ENCODE measurements around the gene TIMM22. TPM values are rescaled to one million over a fixed set of nuclear protein-coding genes. Genes with fewer than 3 reads are reported as not detected.

Gene TIMM22
- total and polyA plus RNA-seq, 2 of the 4 experiments (the other 2 are of a cell fraction) = 12.7 to 12.9 TPM

DNA sequence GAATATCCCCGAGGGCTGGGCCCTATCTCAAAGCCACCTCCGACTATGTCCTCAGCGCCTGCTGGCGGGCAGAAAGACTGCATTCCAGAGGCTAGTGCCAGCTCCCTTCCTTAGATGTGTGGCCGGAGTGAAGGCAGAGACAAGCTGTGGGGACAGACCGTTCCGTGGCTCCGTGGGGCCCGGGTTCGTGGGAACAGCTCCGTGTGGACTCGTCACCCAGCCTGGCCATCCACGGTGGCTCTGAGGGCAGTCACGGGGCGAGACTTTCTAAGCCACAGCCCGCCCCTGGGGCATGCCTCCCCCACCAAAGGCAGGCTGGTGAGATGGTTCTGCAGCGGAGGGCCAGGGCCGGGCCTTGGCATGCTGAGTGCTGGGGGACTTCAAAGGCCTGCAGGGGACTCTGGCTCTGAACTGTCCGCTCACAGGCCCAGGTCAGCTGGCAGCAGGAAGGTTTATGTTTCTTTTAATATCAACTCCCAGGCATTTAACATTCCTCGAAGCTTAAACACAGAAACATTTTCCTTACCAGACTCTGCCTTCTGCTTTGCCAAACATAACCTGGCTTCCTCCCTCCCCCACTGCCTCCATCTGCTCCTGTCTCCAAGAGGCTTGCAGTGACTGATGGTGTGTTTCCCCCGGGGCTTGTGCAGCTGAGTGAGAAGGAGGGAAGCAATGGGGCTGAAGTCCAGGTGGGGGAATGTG, 50.4 kb downstream of the TIMM22 start (continued):
- TF ChIP-seq CHD1 (IDR thresholded peaks at IDR 0.05; ENCODE audit: low read depth, low read length) = no peak

DNA sequence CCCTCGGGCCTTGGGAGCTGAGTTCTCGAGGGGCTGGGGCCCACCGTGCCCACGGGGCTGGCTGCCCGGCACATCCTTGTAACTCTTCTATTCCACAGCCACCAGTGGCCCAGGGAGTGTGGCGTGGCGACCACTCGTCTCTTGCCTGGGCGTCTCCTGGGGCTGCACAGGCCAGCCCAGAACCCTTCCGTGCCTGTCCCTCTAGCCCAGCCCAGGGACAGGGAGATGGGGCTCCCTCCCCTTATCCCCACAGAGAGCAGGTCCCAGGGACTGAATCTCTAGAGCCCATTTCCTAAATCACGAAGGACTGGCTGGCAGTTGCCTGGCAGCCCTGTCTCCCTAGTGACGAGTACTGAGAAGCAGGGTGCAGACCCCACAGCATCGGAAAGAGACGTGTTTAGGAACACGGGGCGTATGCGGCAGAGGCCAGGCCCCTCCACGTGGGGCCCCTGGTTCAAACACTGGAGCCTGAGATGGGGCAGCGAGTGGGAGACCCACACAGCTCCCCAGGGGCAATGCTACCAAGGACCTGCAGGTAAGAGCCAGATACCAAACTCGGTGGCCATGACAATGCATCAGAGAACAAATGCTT, 51.0 kb downstream of the TIMM22 start:
- intact Hi-C loops (cut with micrococcal nuclease) = no loop called here
- peaks cover 23% of the 10 kb centered on the region for H4K20me1 ChIP-seq (ENCODE audit: insufficient read depth, low read length)
- no peak overlapping the region for H4K91ac ChIP-seq (ENCODE audit: insufficient read depth, low read depth, low read length)
- ChIA-PET POLR2A (ENCODE audit: unreplicated experiment) (no interaction called here), CTCF (interaction anchor here (0.7 kb wide), 1 partner anchor 91 kb away, joined by 3 read pairs; no protein-coding TSS in a partner anchor)
- H2AK5ac ChIP-seq (ENCODE audit: low read depth, low read length) = peak overlapping the region; percentile 55; the same call in 1 of the 2 replicates
- ATAC-seq (ENCODE audit: low read depth) = no peak; the same call in 1 of the 2 replicates
- no peak overlapping the region for H4K5ac ChIP-seq (ENCODE audit: low read depth, low read length)
- TF ChIP-seq MAFK (IDR thresholded peaks at IDR 0.05; ENCODE audit: low read depth, low read length) = no peak
- no peak for TF ChIP-seq RCOR1 (IDR thresholded peaks at IDR 0.05; ENCODE audit: insufficient replicate concordance, low read length)
- no peak for TF ChIP-seq POLR2A (IDR thresholded peaks at IDR 0.05; ENCODE audit: low read depth, low read length)
- no peak for TF ChIP-seq CEBPB (IDR thresholded peaks at IDR 0.05; ENCODE audit: low read depth, low read length)
- TF ChIP-seq, protein P1, sequence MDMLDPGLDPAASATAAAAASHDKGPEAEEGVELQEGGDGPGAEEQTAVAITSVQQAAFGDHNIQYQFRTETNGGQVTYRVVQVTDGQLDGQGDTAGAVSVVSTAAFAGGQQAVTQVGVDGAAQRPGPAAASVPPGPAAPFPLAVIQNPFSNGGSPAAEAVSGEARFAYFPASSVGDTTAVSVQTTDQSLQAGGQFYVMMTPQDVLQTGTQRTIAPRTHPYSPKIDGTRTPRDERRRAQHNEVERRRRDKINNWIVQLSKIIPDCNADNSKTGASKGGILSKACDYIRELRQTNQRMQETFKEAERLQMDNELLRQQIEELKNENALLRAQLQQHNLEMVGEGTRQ (IDR thresholded peaks at IDR 0.05; ENCODE audit: low read depth, low read length) = no peak
- TF ChIP-seq NFE2L2 (IDR thresholded peaks at IDR 0.05; ENCODE audit: low read depth, low read length) = no peak
- no peak for TF ChIP-seq RFX5 (IDR thresholded peaks at IDR 0.05; ENCODE audit: low read depth, low read length)
- TF ChIP-seq RAD21 (IDR thresholded peaks at IDR 0.05; ENCODE audit: low read length) = no peak
- TF ChIP-seq, protein P2, sequence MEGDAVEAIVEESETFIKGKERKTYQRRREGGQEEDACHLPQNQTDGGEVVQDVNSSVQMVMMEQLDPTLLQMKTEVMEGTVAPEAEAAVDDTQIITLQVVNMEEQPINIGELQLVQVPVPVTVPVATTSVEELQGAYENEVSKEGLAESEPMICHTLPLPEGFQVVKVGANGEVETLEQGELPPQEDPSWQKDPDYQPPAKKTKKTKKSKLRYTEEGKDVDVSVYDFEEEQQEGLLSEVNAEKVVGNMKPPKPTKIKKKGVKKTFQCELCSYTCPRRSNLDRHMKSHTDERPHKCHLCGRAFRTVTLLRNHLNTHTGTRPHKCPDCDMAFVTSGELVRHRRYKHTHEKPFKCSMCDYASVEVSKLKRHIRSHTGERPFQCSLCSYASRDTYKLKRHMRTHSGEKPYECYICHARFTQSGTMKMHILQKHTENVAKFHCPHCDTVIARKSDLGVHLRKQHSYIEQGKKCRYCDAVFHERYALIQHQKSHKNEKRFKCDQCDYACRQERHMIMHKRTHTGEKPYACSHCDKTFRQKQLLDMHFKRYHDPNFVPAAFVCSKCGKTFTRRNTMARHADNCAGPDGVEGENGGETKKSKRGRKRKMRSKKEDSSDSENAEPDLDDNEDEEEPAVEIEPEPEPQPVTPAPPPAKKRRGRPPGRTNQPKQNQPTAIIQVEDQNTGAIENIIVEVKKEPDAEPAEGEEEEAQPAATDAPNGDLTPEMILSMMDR (conservative IDR thresholded peaks at IDR 0.05; ENCODE audit: low read depth, low read length) = no peak
- TF ChIP-seq MAZ (IDR thresholded peaks at IDR 0.05; ENCODE audit: borderline replicate concordance, low read depth, low read length) = no peak
- TF ChIP-seq MXI1 (IDR thresholded peaks at IDR 0.05; ENCODE audit: borderline replicate concordance, low read depth, low read length) = no peak
- no peaks in the 10 kb centered on the region for H3K27me3 ChIP-seq (ENCODE audit: control insufficient read depth, insufficient read depth, low read length)
- peaks cover 10 to 18% of the 10 kb centered on the region in 2 experiments; a peak in 3 of 4 replicates for H3K79me1 ChIP-seq (ENCODE audit: low read depth in 1 of 2, low read length in 2 of 2)
- H3K4ac ChIP-seq (ENCODE audit: low read depth, low read length) = peak overlapping the region; percentile 30
- H3K9ac ChIP-seq (ENCODE audit: low read depth, low read length) = no peak overlapping the region
- in situ Hi-C loops (cut with MboI; ENCODE audit: low sequenced_read_pairs) = no loop called here
- H2BK20ac ChIP-seq (ENCODE audit: low read depth, low read length) = peak overlapping the region; percentile 36
- H4K8ac ChIP-seq (ENCODE audit: low read depth in 2 of 2, low read length in 2 of 2) = peak overlapping the region in 1 of 2 experiments; percentile 22; a peak in 1 of 4 replicates
- peaks cover 17% of the 10 kb centered on the region for H3K4me1 ChIP-seq (ENCODE audit: control insufficient read depth, insufficient read depth, low read length)
- H3K4me2 ChIP-seq (ENCODE audit: low read depth, low read length) = no peak overlapping the region; the same call in 1 of the 2 replicates
- peak overlapping the region; percentile 41; the same call in 1 of the 2 replicates for H2BK120ac ChIP-seq (ENCODE audit: low read depth, low read length)
- H2BK5ac ChIP-seq (ENCODE audit: low read depth, low read length, poor library complexity, severe bottlenecking) = peak overlapping the region; percentile 4
- H3K23ac ChIP-seq (ENCODE audit: low read depth, low read length) = 0 out of 2 replicates have a peak overlapping the region, but pooled peaks have one; percentile 24
- DNase-seq = no peak
- peak overlapping the region; percentile 1; the same call in 1 of the 2 replicates for H3K18ac ChIP-seq (ENCODE audit: low read depth, low read length)
- H3K9me3 ChIP-seq (ENCODE audit: control insufficient read depth, insufficient read depth, low read length) = no peaks in the 10 kb centered on the region
- H3K56ac ChIP-seq (ENCODE audit: extremely low read depth, insufficient read depth, low read length) = no peak overlapping the region
- dilution Hi-C loops (cut with HindIII; ENCODE audit: low sequenced_read_pairs, unreplicated experiment) = no loop called here
- peaks cover 4% of the 10 kb centered on the region; the same call in 1 of the 2 replicates for H3K9me1 ChIP-seq (ENCODE audit: insufficient read depth, low read length)
- H3K36me3 ChIP-seq (ENCODE audit: control insufficient read depth, insufficient read depth, low read length) = peaks cover 22% of the 10 kb centered on the region; the same call in 1 of the 2 replicates
- 79% methylated on average over 13 of the region's 20 CpGs; no CpG with 5 or more reads in 1 of the 2 experiments for WGBS, 2 experiments (ENCODE audit: extremely low coverage in 2 of 2, insufficient read length in 1 of 2)
- H3K14ac ChIP-seq (replicated peaks; ENCODE audit: low read depth, low read length) = peak overlapping the region; percentile 60
- peak overlapping the region; percentile 37 for H2AK9ac ChIP-seq (replicated peaks; ENCODE audit: low read depth, low read length, poor library complexity)
- H2AFZ ChIP-seq (replicated peaks; ENCODE audit: low read length, poor library complexity) = peak overlapping the region; percentile 54
- H3K4me3 ChIP-seq (ENCODE audit: insufficient read depth, low read depth, low read length) = no peak overlapping the region
- BruUV-seq (replicated peaks) = no TSS peak
- H2BK15ac ChIP-seq (ENCODE audit: low read depth, low read length) = no peak overlapping the region
- H3K27ac ChIP-seq (ENCODE audit: insufficient read depth, low read length) = peak overlapping the region; percentile 40; the same call in 1 of the 2 replicates
